Endometrium (tissue), 2 donors: ENCODE results near the gene PCF11.
"Not testable (repeated sequence)": the region's sequence is repeated elsewhere in the genome, so short reads cannot be mapped to it uniquely, and the experiment has no call there.

Experiments
- FAIRE-seq: peaks from 2 replicates; lab custom pipeline; 2012; peaks lifted over from hg19 to GRCh38; lab: Jason Lieb, UNC
- donor health status: control.
- donor health status: control.

Gene PCF11, protein sequence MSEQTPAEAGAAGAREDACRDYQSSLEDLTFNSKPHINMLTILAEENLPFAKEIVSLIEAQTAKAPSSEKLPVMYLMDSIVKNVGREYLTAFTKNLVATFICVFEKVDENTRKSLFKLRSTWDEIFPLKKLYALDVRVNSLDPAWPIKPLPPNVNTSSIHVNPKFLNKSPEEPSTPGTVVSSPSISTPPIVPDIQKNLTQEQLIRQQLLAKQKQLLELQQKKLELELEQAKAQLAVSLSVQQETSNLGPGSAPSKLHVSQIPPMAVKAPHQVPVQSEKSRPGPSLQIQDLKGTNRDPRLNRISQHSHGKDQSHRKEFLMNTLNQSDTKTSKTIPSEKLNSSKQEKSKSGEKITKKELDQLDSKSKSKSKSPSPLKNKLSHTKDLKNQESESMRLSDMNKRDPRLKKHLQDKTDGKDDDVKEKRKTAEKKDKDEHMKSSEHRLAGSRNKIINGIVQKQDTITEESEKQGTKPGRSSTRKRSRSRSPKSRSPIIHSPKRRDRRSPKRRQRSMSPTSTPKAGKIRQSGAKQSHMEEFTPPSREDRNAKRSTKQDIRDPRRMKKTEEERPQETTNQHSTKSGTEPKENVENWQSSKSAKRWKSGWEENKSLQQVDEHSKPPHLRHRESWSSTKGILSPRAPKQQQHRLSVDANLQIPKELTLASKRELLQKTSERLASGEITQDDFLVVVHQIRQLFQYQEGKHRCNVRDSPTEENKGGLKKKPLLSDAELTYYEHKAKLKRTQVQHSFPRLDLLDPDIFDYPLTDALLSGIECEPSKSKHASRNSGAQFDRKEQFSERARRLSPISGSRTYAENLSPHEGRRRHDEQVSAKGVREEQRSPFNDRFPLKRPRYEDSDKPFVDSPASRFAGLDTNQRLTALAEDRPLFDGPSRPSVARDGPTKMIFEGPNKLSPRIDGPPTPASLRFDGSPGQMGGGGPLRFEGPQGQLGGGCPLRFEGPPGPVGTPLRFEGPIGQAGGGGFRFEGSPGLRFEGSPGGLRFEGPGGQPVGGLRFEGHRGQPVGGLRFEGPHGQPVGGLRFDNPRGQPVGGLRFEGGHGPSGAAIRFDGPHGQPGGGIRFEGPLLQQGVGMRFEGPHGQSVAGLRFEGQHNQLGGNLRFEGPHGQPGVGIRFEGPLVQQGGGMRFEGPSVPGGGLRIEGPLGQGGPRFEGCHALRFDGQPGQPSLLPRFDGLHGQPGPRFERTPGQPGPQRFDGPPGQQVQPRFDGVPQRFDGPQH (N-terminal part only)

DNA sequence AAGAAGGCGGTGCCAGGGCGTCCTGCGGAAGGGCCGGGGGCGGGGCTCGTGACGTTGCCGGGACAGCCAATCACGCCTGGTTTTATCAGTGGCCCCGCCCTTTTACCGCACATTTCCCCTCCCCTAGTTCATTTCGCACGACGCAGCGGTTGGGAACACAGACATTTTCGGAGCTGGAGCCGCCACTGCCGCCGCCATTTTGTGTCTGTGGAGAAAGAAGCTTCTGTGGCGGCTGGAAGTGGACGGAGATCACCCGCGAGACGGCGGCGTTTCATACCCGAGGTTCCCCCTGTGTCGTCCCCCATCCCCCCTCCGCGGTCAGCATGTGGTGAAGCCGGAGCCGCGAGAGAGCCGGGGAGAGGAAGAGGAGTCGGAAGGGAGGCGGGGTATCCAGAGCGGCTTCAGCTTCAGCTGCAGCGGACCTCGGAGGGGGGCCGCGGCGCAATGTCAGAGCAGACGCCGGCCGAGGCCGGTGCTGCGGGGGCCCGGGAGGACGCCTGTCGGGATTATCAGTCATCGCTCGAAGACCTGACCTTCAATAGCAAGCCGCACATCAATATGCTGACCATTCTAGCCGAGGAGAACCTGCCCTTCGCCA, at the start of gene PCF11:
PCF11 (plus strand) TSS at position 136 of the 598 bp plus-strand sequence; CDS start at position 445, 309 bp downstream.
- FAIRE-seq: no peak

DNA sequence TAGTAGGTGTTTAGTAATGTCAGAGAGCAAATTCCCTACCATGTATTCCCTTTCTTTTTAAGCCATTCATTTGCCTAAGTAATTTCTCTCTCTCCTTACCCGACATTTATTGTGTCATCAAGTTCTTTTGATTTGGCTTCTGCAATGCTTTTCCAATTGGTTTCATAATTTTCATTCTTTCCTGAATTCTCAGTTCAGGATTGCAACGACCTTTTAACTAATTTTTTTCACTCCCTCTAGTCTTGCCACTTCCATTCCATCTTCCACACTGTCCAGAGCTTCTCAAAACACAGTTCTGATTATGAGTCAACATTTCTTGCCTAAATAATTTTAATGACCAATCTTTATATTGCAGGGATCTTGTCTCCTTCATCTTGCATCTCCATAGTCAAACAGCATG, 44.0 kb upstream of the PCF11 start:
- no peak for FAIRE-seq

DNA sequence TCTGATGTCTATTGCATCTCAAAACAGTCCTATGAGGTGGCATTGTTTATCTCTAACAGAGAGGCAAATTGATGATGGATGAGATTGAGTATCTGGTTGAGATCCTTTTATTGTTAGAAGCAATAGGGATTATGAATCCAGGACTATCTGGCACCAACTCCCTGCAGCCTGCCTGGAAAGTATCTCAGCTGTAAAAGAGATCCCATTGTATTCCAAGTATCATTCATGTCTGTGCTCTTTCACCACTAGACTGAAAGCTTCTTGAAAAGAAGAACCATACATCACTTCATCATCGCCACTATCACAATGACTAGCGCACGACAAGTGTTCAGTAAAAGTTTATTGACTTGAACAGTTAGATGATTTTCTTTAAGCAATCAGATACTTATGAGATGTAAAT, 41.9 kb upstream of the PCF11 start:
- no peak for FAIRE-seq

DNA sequence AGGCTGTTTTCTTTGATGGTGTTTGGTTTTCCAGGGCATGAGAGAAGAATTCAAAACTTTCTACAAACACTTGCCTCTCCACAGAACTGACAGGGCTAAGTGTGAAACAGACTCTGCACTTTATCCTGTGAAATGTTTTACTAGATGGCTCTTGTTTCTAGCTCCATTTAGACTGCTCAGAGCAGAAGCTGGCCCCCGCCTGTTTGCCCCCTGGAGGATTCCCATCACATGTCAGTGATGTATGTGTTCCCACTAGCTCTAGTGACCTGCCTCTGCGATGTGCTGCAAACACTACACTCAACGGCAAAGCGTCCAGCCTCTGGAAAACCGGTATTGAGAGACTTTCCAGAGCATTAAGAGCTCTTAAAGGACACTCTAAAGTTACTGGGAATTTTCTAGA, 41.4 kb upstream of the PCF11 start:
- no peak for FAIRE-seq

DNA sequence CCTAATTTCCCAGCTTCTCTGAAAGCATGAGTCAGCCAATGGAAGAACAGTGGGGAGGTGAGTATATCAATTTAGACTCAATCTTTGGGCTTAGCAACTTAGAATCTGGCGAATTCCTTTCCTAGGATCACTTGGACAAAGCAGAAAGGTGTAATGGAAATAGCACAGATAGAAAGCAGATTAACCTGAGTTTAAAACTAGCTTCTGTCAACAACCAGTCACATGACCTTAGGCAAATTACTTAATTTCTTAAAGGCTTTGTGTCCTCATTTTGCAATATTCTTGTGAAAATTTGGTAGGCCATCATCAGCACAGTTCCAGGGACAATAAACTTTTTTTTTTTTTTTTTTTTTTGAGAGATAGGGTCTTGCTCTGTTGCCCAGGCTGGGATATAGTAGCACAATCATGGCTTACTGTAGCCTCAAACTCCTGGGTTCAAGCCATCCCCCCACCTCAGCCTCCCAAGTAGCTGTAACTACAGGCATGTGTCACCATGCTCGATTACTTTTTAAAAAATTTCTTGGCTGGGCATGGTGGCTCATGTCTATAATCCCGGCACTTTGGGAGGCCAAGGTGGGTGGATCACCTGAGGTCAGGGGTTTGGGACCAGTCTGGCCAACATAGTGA, 40.8 kb upstream of the PCF11 start:
- FAIRE-seq: no peak

DNA sequence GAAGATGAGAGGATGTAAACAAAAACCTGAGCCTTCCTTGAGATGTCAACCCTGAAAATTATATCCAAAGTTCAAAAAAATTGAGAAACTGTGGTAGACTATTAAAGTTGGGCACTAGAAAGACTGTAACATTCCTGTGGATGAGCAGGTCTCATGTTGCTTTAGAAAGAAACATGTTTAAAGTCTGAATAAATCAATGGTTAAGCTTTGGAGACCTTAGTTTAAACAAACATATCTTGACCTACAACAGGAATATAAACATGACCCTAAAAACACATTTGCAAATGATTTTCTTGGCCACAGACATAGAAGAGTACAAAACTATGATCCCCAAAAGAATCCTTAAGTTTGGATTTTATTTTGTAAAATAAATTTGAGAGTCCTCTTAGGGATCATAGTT, 38.1 kb upstream of the PCF11 start:
- FAIRE-seq: no peak

DNA sequence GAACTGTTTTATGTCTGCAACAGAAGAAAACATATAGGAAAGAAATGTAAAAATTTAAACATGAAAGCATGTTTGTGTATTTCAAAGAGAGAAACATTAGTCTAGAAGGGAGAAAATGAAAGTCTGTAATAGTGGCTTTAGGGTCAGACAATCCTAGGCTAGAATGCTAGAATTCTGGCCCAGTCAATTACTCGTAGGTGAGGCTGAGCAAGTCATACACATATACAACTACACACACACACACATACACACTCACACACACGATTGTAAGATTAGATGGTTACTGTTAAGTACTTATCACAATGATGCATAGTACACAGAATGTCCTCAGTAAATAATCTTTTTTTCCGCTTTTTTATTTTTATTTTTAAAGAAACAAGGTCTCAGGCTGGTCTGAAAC, 37.7 kb upstream of the PCF11 start:
- FAIRE-seq: no peak

DNA sequence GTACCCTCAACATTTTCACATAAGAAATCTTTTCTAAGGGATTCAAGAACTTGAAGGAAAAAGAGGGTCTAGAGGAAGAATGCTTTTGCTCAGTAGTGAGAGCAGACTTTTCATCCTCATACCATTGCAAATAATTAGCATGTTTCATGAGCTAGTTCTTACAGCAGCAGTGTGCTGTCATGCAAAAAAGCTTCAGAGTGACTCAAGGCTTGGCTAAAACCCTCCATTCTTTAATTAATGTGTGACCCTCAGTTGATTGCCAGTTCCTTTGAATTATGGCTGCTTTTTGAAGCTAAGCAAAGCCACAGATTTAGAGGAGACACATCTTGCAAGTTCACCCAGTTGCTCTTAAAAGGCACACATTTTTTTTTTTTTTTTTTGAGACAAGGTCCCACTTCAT, 36.6 kb upstream of the PCF11 start:
- no peak for FAIRE-seq

DNA sequence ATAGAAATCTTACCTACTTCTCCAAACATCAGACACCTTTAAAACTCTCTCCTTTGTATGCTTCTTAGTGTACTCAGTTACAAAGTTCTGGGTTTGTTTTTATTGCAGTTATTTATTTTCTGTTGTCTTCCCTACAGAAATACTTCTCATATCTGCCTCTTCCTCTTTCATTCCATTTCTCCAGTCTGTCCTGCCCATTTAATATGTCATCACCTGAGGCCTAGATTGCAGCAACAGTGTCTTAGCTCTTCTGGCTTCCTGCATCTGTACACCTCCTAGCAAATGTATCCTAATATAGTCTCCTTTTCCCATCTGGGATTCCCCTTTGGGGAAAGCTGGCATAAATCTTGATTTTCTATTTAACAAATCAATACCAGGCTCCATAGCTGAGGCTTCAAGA, 34.9 kb upstream of the PCF11 start:
- FAIRE-seq: no peak

DNA sequence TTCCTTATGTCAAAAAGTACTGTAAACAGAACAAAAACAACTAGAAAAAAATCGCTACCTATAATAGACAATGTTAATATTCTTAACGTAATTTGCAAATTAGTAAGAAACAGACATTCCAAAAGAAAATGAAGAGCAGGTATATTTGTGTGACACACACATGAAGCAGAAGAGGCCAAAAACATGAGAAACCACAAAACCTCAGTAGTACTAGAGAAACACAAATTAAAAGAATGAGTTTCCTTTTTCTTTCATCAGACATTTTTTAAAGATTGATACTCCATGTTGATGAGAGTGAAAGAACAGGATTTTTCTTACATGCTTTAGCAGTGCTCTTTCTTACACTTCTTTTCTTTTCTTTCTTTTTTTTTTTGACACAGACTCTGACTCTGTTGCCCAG, 34.2 kb upstream of the PCF11 start:
- no peak for FAIRE-seq

DNA sequence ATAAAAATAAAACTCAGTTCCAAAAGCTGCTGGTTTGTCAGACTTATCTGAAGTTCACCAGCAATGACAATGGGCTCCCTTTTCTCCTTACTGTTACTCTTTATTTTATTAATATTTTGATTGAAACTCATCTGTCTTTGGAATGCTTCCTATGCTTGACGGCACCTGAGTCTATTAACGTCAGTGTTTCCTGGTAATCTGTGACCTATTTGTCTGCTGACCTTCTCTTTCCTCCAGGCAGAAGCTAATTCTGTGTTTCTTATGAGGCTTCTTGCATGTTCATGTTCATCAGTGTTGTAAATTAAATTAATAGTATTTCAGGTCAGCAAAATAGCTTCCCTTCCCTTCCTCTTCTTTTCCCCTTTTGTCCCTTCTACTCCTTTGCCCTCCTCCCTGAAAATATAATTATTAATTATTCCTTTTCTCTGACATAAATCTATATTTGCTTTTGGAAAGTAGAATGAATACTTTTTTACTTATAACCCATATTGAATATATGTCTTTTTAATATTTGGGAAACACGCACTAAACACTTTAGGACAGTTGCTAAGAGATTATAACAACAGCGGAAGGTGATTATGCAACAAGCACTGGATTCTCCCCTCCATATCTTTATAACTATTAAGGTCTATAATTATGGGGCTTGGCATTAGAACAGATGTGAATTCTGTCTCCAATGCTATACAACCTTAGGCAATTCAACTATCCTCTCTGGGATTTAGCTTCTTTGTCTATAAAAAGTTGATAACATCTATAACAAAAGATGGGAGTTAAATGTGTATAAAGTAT, 32.1 kb upstream of the PCF11 start:
- FAIRE-seq: no peak

DNA sequence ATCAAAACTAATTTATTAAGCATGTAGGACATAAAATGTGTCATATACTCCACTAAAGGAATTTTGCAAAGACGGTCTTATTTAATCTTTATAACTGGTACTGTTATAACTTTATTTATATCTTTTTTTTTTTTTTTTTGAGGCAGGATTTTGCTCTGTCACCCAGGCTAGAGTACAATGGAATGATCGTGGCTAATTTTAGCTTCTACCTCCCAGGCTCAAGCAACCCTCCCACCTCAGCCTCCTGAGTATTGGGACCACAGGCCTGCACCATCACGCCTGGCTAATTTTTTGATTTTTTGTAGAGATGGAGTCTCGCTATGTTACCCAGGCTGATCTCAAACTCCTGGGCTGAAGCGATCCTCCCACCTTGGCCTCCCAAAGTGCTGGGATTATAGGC, 31.4 kb upstream of the PCF11 start:
- FAIRE-seq: no peak

DNA sequence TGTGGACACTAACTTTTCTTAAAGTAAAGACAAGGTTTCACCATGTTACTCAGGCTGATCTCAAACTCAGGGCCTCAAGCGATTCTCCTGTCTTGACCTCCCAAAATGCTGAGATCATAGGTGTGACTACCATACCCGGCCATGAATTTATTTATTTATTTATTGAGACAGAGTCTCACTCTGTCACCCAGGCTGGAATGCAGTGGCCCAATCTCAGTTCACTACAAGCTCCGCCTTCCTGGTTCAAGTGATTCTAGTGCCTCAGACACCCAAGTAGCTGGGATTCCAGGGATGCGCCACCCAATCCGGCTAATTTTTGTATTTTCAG, 29.7 kb upstream of the PCF11 start:
- no peak for FAIRE-seq

DNA sequence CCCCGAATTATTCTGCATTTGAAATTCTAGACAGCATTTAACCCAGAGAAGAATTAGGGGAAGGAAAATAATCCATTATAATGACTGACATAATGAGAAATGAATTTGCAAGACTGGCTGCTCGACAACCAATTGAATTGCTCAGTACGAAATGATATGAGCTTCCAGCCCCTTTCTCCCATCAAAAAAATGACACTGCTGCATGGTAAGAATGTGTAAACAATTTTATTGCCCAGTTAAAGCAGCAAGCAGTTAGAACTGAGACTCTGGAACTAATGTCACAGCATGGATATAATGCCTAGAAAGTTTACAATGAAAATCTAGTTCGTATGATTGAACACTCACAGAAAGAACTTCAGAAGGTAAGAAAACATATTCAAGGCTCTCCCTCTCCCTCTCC, 24.7 kb upstream of the PCF11 start:
- FAIRE-seq: no peak

DNA sequence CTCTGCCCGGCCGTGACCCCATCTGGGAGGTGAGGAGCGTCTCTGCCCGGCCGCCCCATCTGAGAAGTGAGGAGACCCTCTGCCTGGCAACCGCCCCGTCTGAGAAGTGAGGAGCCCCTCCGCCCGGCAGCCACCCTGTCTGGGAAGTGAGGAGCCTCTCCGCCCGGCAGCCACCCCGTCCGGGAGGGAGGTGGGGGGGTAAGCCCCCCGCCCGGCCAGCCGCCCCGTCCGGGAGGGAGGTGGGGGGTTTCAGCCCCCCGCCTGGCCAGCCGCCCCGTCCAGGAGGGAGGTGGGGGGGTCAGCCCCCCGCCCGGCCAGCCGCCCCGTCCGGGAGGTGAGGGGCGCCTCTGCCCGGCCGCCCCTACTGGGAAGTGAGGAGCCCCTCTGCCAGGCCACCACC, 23.7 kb upstream of the PCF11 start:
- not testable (repeated sequence) for FAIRE-seq

DNA sequence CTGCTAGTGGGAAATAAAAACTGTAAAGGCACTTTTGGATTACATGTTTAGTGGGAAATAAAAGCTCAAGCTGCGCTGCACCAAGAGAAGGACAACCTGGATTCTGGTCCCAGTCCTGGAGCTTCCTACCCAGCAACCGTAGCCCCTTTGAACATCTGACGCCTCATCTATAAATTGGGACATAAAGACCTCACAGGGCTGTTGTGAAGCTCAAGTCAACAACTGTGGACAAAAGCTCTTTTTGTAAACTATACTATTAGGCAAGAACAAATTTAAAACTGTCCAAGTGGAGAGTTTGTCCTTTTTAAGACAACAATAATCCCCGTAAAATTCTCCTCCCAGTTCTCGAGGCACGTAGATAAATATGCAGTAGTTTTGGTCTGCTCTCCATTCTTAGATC, 17.6 kb upstream of the PCF11 start:
- no peak for FAIRE-seq

DNA sequence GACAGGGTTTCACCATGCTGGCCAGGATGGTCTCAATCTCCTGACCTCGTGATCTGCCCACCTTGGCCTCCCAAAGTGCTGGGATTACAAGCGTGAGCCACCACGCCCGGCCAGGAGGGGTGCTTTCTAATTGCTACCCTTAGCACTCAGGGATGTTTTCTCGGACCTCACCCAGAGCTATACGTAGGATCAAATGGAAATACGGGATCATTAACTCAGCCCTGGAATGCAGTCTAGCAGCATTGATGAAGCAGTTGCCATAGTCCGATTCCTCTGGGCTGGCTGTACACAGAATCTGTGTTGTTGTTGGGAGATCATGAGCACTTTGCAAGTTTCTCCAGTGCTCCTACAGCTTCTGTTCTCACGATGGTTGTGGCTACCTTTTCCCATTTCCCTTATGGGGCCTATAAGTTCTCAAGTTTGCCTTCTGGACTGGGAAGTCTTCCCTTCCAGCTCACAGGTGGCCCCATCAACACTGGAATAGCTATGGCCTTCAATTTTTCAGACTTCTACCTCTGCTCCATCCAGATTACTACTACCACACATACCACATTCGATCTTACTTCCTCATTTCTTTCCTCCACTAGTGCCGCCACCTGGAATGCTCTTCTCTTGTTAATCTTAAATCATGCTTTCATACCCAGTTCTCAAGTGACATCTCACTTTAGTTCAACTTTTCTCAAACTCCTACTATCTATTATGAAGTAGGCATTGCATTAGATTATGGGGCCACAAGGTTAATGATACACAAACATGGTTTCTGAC, 16.1 kb upstream of the PCF11 start:
- FAIRE-seq: no peak

DNA sequence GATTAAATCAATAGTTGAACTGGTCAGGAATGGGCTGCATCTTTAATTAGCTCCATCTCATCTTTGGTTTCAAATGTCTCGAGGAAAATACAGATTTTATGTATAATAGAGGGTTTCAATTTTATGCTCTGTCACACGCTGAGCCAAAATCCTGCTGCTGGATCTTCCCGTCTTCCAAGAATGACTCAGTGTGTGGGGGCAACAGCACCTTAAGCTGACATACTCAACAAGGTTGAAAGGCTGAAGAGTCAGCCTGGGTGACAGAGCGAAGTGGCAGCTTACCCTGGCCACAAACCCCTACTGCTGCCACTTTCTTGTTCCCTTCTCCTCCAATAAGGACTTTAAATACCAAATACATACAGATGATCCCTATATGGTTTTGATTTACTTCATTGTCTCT, 9.0 kb upstream of the PCF11 start:
- FAIRE-seq: no peak

DNA sequence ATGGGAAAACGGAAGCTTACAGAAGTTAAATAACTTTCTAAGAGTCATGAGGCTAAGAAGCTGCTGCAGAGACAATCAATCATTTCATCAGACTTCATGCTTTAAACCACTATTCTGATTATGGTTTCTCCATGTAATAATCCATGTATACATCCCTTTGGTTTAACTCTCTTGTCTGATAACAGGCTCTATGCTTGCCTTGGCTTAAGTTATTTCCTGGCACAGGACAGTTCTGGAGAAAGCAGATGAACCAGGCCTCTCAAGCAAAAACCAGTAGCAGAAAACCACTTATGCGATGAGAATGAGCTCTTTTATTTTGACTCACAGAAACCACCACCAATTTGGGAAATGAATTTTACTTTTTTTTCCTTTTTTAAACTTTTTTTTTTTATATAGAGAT, 6.5 kb upstream of the PCF11 start:
- FAIRE-seq: no peak

DNA sequence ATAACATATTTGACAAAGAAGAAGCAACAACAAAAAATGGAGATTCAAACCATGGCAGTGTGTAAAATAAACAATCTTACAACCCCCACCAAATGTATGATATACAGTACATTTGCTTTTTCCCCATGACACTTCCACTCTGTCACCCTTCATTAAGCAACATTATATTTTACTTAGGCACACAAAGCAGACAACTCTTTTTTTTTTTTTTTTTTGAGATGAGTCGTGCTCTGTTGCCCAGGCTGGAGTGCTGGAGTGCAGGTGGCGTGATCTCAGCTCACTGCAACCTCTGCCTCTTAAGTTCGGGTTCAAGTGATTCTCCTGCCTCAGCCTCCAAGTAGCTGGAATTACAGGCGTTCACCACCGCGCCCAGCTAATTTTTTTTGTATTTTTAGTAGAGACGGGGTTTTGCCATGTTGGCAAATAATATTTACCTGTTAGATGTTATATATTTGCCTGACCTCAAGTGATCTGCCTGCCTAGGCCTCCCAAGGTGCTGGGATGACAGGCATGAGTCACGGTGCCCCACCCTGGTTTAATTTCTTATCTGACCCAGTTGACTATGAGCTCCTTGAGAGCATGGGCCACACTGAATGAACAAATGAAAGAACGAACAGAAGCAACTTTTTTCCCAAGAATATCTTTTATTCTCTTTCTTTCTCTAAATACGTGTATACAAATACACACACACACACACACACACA, 5.5 kb upstream of the PCF11 start:
- no peak for FAIRE-seq
